Caki2 (cell line): Measurements from ENCODE around the gene ARFGAP2. TPM values are rescaled to one million over a fixed set of nuclear protein-coding genes. Genes with fewer than 3 reads are reported as not detected.
"Not testable (repeated sequence)": the region's sequence is repeated elsewhere in the genome, so short reads cannot be mapped to it uniquely, and the experiment has no call there.

Source experiments
- DNase-seq: peaks from one replicate; pipeline ENCODE4 v3.0.0-alpha.2; 2015; ENCODE audit warnings: low read depth
- in situ Hi-C: cut with HindIII; loops from 2 replicates; pipeline ENCODE4 v1.10.0; 2016; ENCODE audit warnings: low sequenced_read_pairs, low pct_unique_long_range_greater_than_20kb, mixed read lengths
- total RNA-seq: library from RNA; depleted of rRNA; stranded (reverse); fragments of >200 nt; shearing (Covaris generic); gene quantifications from 2 replicates; pipeline ENCODE4 v1.2.3, GENCODE V29; 2014; ENCODE audit warnings: low replicate concordance; rRNA removed

Gene ARFGAP2
- total RNA-seq = 77.9 and 114 TPM in 2 replicates

GRCh38 chr11:47176328-47177228, at the start of gene ARFGAP2:
Gene ARFGAP2, minus strand, starts transcription at chr11:47176879. Its CDS starts 26 bp downstream, at chr11:47176853.
- in situ Hi-C loops = no loop called here
- DNase-seq = peak; percentile 90

- DNase-seq = no peak
Measured at GRCh38 chr11:47225552-47226400, 49.1 kb upstream of the ARFGAP2 start.

GRCh38 chr11:47222696-47223095, 46.0 kb upstream of the ARFGAP2 start:
- no peak for DNase-seq
- in situ Hi-C loops = no loop called here

More at GRCh38 chr11:47225552-47226400, 49.1 kb upstream of the ARFGAP2 start:
- in situ Hi-C loops = no loop called here

GRCh38 chr11:47220401-47220821, 43.7 kb upstream of the ARFGAP2 start:
- DNase-seq = peak; percentile 44

GRCh38 chr11:47216121-47216798, 39.6 kb upstream of the ARFGAP2 start:
- DNase-seq = peak; percentile 80
- in situ Hi-C loops = no loop called here

More at GRCh38 chr11:47220401-47220821, 43.7 kb upstream of the ARFGAP2 start:
- in situ Hi-C loops = no loop called here

- in situ Hi-C loops = no loop called here
- no peak for DNase-seq
Measured at GRCh38 chr11:47215366-47215910, 38.8 kb upstream of the ARFGAP2 start.

- in situ Hi-C loops = no loop called here
- peak; percentile 90 for DNase-seq
Measured at GRCh38 chr11:47213950-47214565, 37.4 kb upstream of the ARFGAP2 start.

- no peak for DNase-seq
- in situ Hi-C loops = no loop called here
Measured at GRCh38 chr11:47212938-47213337, 36.3 kb upstream of the ARFGAP2 start.

- no peak for DNase-seq
- in situ Hi-C loops = no loop called here
Measured at GRCh38 chr11:47208628-47209027, 31.9 kb upstream of the ARFGAP2 start.

- not testable (repeated sequence) for DNase-seq
Measured at GRCh38 chr11:47208008-47208552, 31.4 kb upstream of the ARFGAP2 start.

GRCh38 chr11:47207459-47207858, 30.8 kb upstream of the ARFGAP2 start:
- in situ Hi-C loops = no loop called here
- no peak for DNase-seq

More at GRCh38 chr11:47208008-47208552, 31.4 kb upstream of the ARFGAP2 start:
- in situ Hi-C loops = not testable (repeated sequence)

GRCh38 chr11:47206577-47206976, 29.9 kb upstream of the ARFGAP2 start:
- DNase-seq, in situ Hi-C loops: not testable (repeated sequence)

- in situ Hi-C loops = no loop called here
- DNase-seq = no peak
Measured at GRCh38 chr11:47204637-47204989, 27.9 kb upstream of the ARFGAP2 start.

- DNase-seq = no peak
- in situ Hi-C loops = no loop called here
Measured at GRCh38 chr11:47202576-47202975, 25.9 kb upstream of the ARFGAP2 start.

- in situ Hi-C loops = no loop called here
- DNase-seq = no peak
Measured at GRCh38 chr11:47201015-47201414, 24.3 kb upstream of the ARFGAP2 start.

GRCh38 chr11:47198161-47198560, 21.5 kb upstream of the ARFGAP2 start:
- not testable (repeated sequence) for DNase-seq

GRCh38 chr11:47192111-47192510, 15.4 kb upstream of the ARFGAP2 start:
- in situ Hi-C loops = no loop called here
- DNase-seq = no peak

More at GRCh38 chr11:47198161-47198560, 21.5 kb upstream of the ARFGAP2 start:
- in situ Hi-C loops = not testable (repeated sequence)
